ENCODE data around the gene CCDC141.

DNA sequence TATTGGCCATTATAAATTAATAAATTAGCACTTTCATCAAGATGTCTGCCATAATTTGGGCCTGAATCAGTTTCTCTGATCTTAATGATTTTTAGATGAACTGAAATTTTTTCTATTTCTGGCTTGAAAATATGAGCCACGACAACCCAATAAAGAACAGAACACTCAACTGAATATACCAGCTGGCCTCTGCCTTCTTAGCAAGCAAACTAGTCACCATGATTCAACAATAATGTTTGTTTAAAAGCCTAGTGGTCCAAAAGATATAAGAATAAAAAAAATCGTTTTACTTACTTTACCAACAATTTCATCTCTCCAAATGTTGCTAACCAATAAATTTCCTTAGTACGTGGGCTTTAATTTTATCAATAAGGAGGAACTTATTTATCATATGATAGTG lies 176.0 kb downstream of the CCDC141 start:
- TF ChIP-seq, protein P1, sequence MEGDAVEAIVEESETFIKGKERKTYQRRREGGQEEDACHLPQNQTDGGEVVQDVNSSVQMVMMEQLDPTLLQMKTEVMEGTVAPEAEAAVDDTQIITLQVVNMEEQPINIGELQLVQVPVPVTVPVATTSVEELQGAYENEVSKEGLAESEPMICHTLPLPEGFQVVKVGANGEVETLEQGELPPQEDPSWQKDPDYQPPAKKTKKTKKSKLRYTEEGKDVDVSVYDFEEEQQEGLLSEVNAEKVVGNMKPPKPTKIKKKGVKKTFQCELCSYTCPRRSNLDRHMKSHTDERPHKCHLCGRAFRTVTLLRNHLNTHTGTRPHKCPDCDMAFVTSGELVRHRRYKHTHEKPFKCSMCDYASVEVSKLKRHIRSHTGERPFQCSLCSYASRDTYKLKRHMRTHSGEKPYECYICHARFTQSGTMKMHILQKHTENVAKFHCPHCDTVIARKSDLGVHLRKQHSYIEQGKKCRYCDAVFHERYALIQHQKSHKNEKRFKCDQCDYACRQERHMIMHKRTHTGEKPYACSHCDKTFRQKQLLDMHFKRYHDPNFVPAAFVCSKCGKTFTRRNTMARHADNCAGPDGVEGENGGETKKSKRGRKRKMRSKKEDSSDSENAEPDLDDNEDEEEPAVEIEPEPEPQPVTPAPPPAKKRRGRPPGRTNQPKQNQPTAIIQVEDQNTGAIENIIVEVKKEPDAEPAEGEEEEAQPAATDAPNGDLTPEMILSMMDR (IDR thresholded peaks at IDR 0.05), result no peak
- no peak for TF ChIP-seq POLR2A (IDR thresholded peaks at IDR 0.05)

Data from testis (tissue), 2 donors.